ENCODE data around the gene AQP12B. TPM values are rescaled to one million over a fixed set of nuclear protein-coding genes. Genes with fewer than 3 reads are reported as not detected.

Gene AQP12B
- polyA plus RNA-seq, 1 of the 3 experiments (the other 2 are of a cell fraction), result not detected

DNA sequence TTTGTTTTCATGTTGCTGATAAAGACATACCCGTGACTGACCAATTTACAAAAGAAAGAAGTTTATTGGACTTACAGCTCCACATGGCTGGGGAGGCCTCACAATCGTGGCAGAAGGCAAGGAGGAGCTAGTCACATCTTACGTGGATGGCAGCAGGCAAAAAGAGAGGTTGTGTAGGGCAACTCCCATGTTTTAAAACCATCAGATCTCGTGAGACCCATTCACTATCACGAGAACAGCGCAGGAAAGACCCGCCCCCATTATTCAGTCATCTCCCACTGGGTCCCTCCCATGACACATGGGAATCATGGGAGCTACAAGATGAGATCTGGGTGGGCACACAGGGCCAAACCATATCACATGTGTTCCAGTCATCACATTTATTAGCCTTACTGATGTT lies 25.8 kb upstream of the AQP12B start (continued):
- no peak for TF ChIP-seq TEAD4 (IDR thresholded peaks at IDR 0.05; ENCODE audit: borderline replicate concordance, insufficient read depth)
- no peak for TF ChIP-seq EZH2phosphoT487 (IDR thresholded peaks at IDR 0.05; ENCODE audit: borderline replicate concordance, low read depth)
- no peak for TF ChIP-seq SMC3 (IDR thresholded peaks at IDR 0.05; ENCODE audit: low read depth, low read length)
- TF ChIP-seq RFX5 (IDR thresholded peaks at IDR 0.05; ENCODE audit: low read length), result no peak
- TF ChIP-seq CHD2 (IDR thresholded peaks at IDR 0.05; ENCODE audit: low read length, partially characterized antibody), result no peak
- no peak for TF ChIP-seq GATA2 (CRISPR knock-in tag; IDR thresholded peaks at IDR 0.05)
- no peak for TF ChIP-seq EP300 (IDR thresholded peaks at IDR 0.05; ENCODE audit: borderline replicate concordance in 1 of 2, low read depth in 1 of 2, low read length in 1 of 2)
- no peak for TF ChIP-seq RXRA (IDR thresholded peaks at IDR 0.05; ENCODE audit: borderline replicate concordance, low read depth)
- TF ChIP-seq NRF1 (IDR thresholded peaks at IDR 0.05; ENCODE audit: low read depth, low read length), result no peak
- no peak for TF ChIP-seq RCOR1 (IDR thresholded peaks at IDR 0.05; ENCODE audit: low read length)

DNA sequence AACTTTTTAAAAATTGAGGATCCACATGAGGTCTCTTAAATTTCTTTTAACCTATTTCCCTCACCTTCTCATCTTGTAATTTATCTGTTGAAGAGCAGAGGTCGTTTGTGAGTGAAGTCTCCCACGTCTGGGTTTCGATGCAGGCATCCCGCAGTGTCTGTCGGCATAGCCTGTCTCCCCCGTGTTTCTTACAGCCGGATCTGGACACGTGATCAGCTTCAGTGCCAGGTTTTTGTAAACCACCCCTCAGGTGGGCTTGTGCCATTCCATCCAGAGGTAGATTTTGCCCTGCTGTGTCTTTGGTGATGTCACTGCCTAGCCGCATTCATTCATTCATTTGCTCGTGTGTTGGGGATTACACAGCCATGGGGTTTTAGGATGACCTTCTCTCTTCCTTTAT lies 25.1 kb upstream of the AQP12B start:
- no peak overlapping the region for H2AFZ ChIP-seq (ENCODE audit: low read depth)
- H3K4me3 ChIP-seq (ENCODE audit: low read depth in 2 of 2, low read length in 1 of 2), result no peak overlapping the region
- no peak overlapping the region for H3K27ac ChIP-seq (ENCODE audit: low read depth in 2 of 2, low read length in 1 of 2)
- no peaks in the 10 kb centered on the region for H3K36me3 ChIP-seq (replicated peaks in 1 of 2; ENCODE audit: control insufficient read depth in 1 of 2, insufficient read depth in 2 of 2, low read length in 1 of 2)
- ChIA-PET POLR2A (no interaction called here), CTCF (interaction anchor here (1.0 to 2.0 kb wide), 4 partner anchors 133 to 194 kb away, joined by 3 to 10 read pairs (median 4); no protein-coding TSS in a partner anchor)
- TF ChIP-seq EZH2phosphoT487 (IDR thresholded peaks at IDR 0.05; ENCODE audit: borderline replicate concordance, low read depth), result no peak
- no peak for TF ChIP-seq RAD21 (IDR thresholded peaks at IDR 0.05; ENCODE audit: low read length)
- TF ChIP-seq, protein P1, sequence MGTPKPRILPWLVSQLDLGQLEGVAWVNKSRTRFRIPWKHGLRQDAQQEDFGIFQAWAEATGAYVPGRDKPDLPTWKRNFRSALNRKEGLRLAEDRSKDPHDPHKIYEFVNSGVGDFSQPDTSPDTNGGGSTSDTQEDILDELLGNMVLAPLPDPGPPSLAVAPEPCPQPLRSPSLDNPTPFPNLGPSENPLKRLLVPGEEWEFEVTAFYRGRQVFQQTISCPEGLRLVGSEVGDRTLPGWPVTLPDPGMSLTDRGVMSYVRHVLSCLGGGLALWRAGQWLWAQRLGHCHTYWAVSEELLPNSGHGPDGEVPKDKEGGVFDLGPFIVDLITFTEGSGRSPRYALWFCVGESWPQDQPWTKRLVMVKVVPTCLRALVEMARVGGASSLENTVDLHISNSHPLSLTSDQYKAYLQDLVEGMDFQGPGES (IDR thresholded peaks at IDR 0.05; ENCODE audit: low read depth, low read length), result no peak
- no peak for TF ChIP-seq NRF1 (IDR thresholded peaks at IDR 0.05; ENCODE audit: low read depth, low read length)
- TF ChIP-seq FOXJ3 (CRISPR knock-in tag; IDR thresholded peaks at IDR 0.05), result no peak
- TF ChIP-seq, protein P2, sequence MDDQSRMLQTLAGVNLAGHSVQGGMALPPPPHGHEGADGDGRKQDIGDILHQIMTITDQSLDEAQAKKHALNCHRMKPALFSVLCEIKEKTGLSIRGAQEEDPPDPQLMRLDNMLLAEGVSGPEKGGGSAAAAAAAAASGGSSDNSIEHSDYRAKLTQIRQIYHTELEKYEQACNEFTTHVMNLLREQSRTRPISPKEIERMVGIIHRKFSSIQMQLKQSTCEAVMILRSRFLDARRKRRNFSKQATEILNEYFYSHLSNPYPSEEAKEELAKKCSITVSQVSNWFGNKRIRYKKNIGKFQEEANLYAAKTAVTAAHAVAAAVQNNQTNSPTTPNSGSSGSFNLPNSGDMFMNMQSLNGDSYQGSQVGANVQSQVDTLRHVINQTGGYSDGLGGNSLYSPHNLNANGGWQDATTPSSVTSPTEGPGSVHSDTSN (IDR thresholded peaks at IDR 0.05), result no peak
- no peak for TF ChIP-seq GABPA (IDR thresholded peaks at IDR 0.05; ENCODE audit: low read depth)
- no peak for TF ChIP-seq ELF1 (IDR thresholded peaks at IDR 0.05)
- TF ChIP-seq SMC3 (IDR thresholded peaks at IDR 0.05; ENCODE audit: low read depth, low read length), result no peak
- TF ChIP-seq, protein P3, sequence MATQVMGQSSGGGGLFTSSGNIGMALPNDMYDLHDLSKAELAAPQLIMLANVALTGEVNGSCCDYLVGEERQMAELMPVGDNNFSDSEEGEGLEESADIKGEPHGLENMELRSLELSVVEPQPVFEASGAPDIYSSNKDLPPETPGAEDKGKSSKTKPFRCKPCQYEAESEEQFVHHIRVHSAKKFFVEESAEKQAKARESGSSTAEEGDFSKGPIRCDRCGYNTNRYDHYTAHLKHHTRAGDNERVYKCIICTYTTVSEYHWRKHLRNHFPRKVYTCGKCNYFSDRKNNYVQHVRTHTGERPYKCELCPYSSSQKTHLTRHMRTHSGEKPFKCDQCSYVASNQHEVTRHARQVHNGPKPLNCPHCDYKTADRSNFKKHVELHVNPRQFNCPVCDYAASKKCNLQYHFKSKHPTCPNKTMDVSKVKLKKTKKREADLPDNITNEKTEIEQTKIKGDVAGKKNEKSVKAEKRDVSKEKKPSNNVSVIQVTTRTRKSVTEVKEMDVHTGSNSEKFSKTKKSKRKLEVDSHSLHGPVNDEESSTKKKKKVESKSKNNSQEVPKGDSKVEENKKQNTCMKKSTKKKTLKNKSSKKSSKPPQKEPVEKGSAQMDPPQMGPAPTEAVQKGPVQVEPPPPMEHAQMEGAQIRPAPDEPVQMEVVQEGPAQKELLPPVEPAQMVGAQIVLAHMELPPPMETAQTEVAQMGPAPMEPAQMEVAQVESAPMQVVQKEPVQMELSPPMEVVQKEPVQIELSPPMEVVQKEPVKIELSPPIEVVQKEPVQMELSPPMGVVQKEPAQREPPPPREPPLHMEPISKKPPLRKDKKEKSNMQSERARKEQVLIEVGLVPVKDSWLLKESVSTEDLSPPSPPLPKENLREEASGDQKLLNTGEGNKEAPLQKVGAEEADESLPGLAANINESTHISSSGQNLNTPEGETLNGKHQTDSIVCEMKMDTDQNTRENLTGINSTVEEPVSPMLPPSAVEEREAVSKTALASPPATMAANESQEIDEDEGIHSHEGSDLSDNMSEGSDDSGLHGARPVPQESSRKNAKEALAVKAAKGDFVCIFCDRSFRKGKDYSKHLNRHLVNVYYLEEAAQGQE (IDR thresholded peaks at IDR 0.05; ENCODE audit: low read depth, low read length), result no peak
- no peak for TF ChIP-seq FOSL2 (IDR thresholded peaks at IDR 0.05; ENCODE audit: borderline replicate concordance, low read depth)
- TF ChIP-seq, protein P4, sequence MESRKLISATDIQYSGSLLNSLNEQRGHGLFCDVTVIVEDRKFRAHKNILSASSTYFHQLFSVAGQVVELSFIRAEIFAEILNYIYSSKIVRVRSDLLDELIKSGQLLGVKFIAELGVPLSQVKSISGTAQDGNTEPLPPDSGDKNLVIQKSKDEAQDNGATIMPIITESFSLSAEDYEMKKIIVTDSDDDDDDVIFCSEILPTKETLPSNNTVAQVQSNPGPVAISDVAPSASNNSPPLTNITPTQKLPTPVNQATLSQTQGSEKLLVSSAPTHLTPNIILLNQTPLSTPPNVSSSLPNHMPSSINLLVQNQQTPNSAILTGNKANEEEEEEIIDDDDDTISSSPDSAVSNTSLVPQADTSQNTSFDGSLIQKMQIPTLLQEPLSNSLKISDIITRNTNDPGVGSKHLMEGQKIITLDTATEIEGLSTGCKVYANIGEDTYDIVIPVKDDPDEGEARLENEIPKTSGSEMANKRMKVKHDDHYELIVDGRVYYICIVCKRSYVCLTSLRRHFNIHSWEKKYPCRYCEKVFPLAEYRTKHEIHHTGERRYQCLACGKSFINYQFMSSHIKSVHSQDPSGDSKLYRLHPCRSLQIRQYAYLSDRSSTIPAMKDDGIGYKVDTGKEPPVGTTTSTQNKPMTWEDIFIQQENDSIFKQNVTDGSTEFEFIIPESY (IDR thresholded peaks at IDR 0.05; ENCODE audit: borderline replicate concordance, low read depth), result no peak
- TF ChIP-seq, protein P5, sequence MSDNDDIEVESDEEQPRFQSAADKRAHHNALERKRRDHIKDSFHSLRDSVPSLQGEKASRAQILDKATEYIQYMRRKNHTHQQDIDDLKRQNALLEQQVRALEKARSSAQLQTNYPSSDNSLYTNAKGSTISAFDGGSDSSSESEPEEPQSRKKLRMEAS (IDR thresholded peaks at IDR 0.05; ENCODE audit: low read depth), result no peak
- TF ChIP-seq MXI1 (IDR thresholded peaks at IDR 0.05; ENCODE audit: low read depth, low read length), result no peak
- H3K4me2 ChIP-seq, result no peak overlapping the region
- no peaks in the 10 kb centered on the region for H3F3A ChIP-seq (replicated peaks; ENCODE audit: insufficient read depth)
- no peak for DNase-seq
- WGBS (ENCODE audit: low lambda C conversion rate), result 64% methylated on average over 10 of the region's 10 CpGs
- no peak overlapping the region for H3K9ac ChIP-seq
- H3K27me3 ChIP-seq (ENCODE audit: insufficient read depth), result peaks cover 9% of the 10 kb centered on the region; the same call in 1 of the 2 replicates
- H3K9me2 ChIP-seq, result no peaks in the 10 kb centered on the region
- H3K9me3 ChIP-seq, result no peaks in the 10 kb centered on the region
- no peaks in the 10 kb centered on the region; a peak in 1 of 4 replicates for H3K4me1 ChIP-seq (ENCODE audit: control insufficient read depth in 1 of 2, insufficient read depth in 2 of 2, low read depth in 1 of 2, low read length in 1 of 2)
- no peaks in the 10 kb centered on the region for H4K20me1 ChIP-seq (ENCODE audit: insufficient read depth)
- no peaks in the 10 kb centered on the region for H3K79me2 ChIP-seq (ENCODE audit: insufficient read depth)

Data from SK-N-SH (cell line).